ENCODE data around the gene CBX6.

DNA sequence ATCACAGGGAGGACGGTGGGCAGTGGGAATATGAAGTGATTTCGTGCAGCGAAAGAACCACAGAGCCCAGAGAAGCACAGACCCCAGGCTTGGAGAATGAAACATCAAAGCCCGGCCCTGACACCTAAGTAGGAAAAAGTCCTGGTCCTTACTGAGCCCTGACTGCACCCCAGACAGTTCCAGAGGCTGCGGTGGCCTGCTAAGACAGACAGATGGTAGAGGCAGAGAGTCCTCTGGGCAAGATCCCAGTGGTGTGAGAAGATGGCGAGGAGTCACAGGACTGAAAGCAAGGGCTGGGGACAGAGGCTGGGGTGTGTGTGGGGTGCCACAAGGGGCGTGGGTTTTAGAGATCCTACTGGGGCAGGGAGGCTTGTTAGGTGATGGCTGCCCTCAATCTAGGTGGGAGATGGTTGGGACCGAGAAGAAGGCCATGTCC, 3.7 kb downstream of the CBX6 start:
- TF ChIP-seq, protein P1, sequence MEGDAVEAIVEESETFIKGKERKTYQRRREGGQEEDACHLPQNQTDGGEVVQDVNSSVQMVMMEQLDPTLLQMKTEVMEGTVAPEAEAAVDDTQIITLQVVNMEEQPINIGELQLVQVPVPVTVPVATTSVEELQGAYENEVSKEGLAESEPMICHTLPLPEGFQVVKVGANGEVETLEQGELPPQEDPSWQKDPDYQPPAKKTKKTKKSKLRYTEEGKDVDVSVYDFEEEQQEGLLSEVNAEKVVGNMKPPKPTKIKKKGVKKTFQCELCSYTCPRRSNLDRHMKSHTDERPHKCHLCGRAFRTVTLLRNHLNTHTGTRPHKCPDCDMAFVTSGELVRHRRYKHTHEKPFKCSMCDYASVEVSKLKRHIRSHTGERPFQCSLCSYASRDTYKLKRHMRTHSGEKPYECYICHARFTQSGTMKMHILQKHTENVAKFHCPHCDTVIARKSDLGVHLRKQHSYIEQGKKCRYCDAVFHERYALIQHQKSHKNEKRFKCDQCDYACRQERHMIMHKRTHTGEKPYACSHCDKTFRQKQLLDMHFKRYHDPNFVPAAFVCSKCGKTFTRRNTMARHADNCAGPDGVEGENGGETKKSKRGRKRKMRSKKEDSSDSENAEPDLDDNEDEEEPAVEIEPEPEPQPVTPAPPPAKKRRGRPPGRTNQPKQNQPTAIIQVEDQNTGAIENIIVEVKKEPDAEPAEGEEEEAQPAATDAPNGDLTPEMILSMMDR (IDR thresholded peaks at IDR 0.05) = no peak
- TF ChIP-seq, protein P2, sequence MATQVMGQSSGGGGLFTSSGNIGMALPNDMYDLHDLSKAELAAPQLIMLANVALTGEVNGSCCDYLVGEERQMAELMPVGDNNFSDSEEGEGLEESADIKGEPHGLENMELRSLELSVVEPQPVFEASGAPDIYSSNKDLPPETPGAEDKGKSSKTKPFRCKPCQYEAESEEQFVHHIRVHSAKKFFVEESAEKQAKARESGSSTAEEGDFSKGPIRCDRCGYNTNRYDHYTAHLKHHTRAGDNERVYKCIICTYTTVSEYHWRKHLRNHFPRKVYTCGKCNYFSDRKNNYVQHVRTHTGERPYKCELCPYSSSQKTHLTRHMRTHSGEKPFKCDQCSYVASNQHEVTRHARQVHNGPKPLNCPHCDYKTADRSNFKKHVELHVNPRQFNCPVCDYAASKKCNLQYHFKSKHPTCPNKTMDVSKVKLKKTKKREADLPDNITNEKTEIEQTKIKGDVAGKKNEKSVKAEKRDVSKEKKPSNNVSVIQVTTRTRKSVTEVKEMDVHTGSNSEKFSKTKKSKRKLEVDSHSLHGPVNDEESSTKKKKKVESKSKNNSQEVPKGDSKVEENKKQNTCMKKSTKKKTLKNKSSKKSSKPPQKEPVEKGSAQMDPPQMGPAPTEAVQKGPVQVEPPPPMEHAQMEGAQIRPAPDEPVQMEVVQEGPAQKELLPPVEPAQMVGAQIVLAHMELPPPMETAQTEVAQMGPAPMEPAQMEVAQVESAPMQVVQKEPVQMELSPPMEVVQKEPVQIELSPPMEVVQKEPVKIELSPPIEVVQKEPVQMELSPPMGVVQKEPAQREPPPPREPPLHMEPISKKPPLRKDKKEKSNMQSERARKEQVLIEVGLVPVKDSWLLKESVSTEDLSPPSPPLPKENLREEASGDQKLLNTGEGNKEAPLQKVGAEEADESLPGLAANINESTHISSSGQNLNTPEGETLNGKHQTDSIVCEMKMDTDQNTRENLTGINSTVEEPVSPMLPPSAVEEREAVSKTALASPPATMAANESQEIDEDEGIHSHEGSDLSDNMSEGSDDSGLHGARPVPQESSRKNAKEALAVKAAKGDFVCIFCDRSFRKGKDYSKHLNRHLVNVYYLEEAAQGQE (IDR thresholded peaks at IDR 0.05; ENCODE audit: insufficient read depth in 1 of 2, low read depth in 2 of 2, low read length in 1 of 2) = no peak
- TF ChIP-seq POLR2AphosphoS5 (IDR thresholded peaks at IDR 0.05; ENCODE audit: low read depth, low read length) (no peak), TCF7L2 (IDR thresholded peaks at IDR 0.05; ENCODE audit: low read depth, low read length) (no peak), SIN3A (IDR thresholded peaks at IDR 0.05; ENCODE audit: borderline replicate concordance, insufficient read depth, low read depth, low read length) (no peak)
